Mucosa of descending colon (tissue), 3 donors: ENCODE measurements around the gene CCRL2. TPM values are rescaled to one million over a fixed set of nuclear protein-coding genes. Genes with fewer than 3 reads are reported as not detected.

Experiments used
- ATAC-seq: fragments of 200-7000 bp; cut with Tn5 transposase; one replicate; pipeline ENCODE4 v1.9.1; 2020; ENCODE audit warnings: mild to moderate bottlenecking, moderate library complexity
- DNase-seq, 3 donors: peaks; one replicate each; pipeline ENCODE4 v3.0.0-alpha.2; 2020
- H3K36me3 ChIP-seq: fragments of 200-600 bp; one replicate; pipeline ENCODE4 v1.8.0; 2021; ENCODE audit warnings: low read depth, mild to moderate bottlenecking
- H3K4me1 ChIP-seq: fragments of 200-600 bp; one replicate; pipeline ENCODE4 v1.8.0; 2021; ENCODE audit warnings: low read depth, mild to moderate bottlenecking
- H3K4me3 ChIP-seq: fragments of 200-600 bp; one replicate; pipeline ENCODE4 v1.8.0; 2021; ENCODE audit warnings: mild to moderate bottlenecking
- H3K9me3 ChIP-seq: fragments of 200-600 bp; one replicate; pipeline ENCODE4 v1.8.0; 2021; ENCODE audit warnings: mild to moderate bottlenecking
- intact Hi-C, 2 donors: fragments of 100-400 bp; cut with DNase I in 1 of 2; cut with micrococcal nuclease in 1 of 2; formaldehyde crosslinking; loops; one replicate each; pipeline versions ENCODE4 v1.11.0 to v1.11.1; 2022; cut with DNase I, micrococcal nuclease
- total RNA-seq, 3 donors: library from RNA; stranded (reverse); fragmentation: NEBNext Ultra II Directional in 2 of 3; extraction: Animal tissue kit (Norgen Biotek cat#: 25700) in 2 of 3; gene quantifications; one replicate each; pipeline versions ENCODE4 v1.2.1 to v1.2.4, GENCODE V29; 2021 to 2023
- TF ChIP-seq, protein P1 (sequence below): fragments of 200-600 bp; IDR thresholded peaks from one replicate; pipeline ENCODE4 v1.8.0; 2022; ENCODE audit warnings: antibody characterized with exemption, mild to moderate bottlenecking
- donor health status: DM: no; HTN: no; CAD: no; lungs with moderate emphysema.
- donor health status: DM: no; HTN: no; CAD: no.
- donor health status: DM: no; HTN: yes; CAD: no.

The CCRL2 gene
- total RNA-seq, 3 donors from 2014 or later = 10.2 to 23.3 (median 15.7) TPM

DNA sequence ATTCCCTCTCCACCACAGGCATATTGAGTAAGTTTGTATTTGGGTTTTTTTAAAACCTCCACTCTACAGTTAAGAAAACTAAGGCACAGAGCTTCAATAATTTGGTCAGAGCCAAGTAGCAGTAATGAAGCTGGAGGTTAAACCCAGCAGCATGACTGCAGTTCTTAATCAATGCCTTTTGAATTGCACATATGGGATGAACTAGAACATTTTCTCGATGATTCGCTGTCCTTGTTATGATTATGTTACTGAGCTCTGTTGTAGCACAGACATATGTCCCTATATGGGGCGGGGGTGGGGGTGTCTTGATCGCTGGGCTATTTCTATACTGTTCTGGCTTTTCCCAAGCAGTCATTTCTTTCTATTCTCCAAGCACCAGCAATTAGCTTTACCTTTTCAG, 37.9 kb upstream of the CCRL2 start:
- Histone ChIP-seq H3K9me3 (no peaks in the 10 kb centered on the region), H3K36me3 (no peaks in the 10 kb centered on the region), H3K4me3 (no peak overlapping the region), H3K4me1 (no peaks in the 10 kb centered on the region)
- intact Hi-C loops = loop anchor here in 1 of 2 donors (10.0 kb wide), 1 partner anchor 94 kb away; no protein-coding TSS in a partner anchor
- TF ChIP-seq, protein P1, sequence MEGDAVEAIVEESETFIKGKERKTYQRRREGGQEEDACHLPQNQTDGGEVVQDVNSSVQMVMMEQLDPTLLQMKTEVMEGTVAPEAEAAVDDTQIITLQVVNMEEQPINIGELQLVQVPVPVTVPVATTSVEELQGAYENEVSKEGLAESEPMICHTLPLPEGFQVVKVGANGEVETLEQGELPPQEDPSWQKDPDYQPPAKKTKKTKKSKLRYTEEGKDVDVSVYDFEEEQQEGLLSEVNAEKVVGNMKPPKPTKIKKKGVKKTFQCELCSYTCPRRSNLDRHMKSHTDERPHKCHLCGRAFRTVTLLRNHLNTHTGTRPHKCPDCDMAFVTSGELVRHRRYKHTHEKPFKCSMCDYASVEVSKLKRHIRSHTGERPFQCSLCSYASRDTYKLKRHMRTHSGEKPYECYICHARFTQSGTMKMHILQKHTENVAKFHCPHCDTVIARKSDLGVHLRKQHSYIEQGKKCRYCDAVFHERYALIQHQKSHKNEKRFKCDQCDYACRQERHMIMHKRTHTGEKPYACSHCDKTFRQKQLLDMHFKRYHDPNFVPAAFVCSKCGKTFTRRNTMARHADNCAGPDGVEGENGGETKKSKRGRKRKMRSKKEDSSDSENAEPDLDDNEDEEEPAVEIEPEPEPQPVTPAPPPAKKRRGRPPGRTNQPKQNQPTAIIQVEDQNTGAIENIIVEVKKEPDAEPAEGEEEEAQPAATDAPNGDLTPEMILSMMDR = no peak
- DNase-seq = no peak
- no peak for ATAC-seq

DNA sequence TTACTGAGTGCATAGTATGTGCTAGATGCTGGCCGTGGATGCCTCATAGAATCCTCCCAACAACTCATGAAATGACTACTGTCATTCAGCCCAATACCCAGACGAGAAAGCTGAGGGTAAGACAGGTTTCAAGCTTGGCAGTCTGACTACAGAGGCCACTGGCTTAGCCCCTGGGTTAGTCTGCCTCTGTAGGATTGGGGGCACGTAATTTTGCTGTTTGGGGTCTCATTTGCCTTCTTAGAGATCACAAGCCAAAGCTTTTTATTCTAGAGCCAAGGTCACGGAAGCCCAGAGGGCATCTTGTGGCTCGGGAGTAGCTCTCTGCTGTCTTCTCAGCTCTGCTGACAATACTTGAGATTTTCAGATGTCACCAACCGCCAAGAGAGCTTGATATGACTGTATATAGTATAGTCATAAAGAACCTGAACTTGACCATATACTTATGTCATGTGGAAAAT, 37.4 kb upstream of the CCRL2 start:
- intact Hi-C loops = loop anchor here in 1 of 2 donors (10.0 kb wide), 2 partner anchors 95 to 435 kb away; no protein-coding TSS in a partner anchor
- ATAC-seq (no peak), DNase-seq (no peak)

DNA sequence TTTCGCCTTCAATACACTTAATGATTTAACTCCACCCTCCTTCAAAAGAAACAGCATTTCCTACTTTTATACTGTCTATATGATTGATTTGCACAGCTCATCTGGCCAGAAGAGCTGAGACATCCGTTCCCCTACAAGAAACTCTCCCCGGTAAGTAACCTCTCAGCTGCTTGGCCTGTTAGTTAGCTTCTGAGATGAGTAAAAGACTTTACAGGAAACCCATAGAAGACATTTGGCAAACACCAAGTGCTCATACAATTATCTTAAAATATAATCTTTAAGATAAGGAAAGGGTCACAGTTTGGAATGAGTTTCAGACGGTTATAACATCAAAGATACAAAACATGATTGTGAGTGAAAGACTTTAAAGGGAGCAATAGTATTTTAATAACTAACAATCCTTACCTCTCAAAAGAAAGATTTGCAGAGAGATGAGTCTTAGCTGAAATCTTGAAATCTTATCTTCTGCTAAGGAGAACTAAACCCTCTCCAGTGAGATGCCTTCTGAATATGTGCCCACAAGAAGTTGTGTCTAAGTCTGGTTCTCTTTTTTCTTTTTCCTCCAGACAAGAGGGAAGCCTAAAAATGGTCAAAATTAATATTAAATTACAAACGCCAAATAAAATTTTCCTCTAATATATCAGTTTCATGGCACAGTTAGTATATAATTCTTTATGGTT, 36.1 kb upstream of the CCRL2 start, which contains the start of gene CCR5:
CCR5 (plus strand) TSS at position 108 of the 680 bp plus-strand sequence. CDS start 1,957 bp downstream, outside the sequence.
- Histone ChIP-seq H3K4me1 (no peaks in the 10 kb centered on the region), H3K9me3 (no peaks in the 10 kb centered on the region), H3K36me3 (no peaks in the 10 kb centered on the region), H3K4me3 (no peak within 1 kb of the TSS)
- ATAC-seq (peak; percentile 50), DNase-seq (no peak)
- TF ChIP-seq, protein P1 = no peak
- intact Hi-C loops = loop anchor here in 1 of 2 donors (10.0 kb wide), 1 partner anchor 436 kb away; no protein-coding TSS in a partner anchor

More for the DNA sequence above, 37.4 kb upstream of the CCRL2 start:
- H3K9me3 ChIP-seq = no peaks in the 10 kb centered on the region
- TF ChIP-seq, protein P1 = no peak
- H3K4me1 ChIP-seq = no peaks in the 10 kb centered on the region
- no peaks in the 10 kb centered on the region for H3K36me3 ChIP-seq
- no peak overlapping the region for H3K4me3 ChIP-seq

DNA sequence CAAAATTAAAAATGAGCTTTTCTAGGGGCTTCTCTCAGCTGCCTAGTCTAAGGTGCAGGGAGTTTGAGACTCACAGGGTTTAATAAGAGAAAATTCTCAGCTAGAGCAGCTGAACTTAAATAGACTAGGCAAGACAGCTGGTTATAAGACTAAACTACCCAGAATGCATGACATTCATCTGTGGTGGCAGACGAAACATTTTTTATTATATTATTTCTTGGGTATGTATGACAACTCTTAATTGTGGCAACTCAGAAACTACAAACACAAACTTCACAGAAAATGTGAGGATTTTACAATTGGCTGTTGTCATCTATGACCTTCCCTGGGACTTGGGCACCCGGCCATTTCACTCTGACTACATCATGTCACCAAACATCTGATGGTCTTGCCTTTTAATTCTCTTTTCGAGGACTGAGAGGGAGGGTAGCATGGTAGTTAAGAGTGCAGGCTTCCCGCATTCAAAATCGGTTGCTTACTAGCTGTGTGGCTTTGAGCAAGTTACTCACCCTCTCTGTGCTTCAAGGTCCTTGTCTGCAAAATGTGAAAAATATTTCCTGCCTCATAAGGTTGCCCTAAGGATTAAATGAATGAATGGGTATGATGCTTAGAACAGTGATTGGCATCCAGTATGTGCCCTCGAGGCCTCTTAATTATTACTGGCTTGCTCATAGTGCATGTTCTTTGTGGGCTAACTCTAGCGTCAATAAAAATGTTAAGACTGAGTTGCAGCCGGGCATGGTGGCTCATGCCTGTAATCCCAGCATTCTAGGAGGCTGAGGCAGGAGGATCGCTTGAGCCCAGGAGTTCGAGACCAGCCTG, 35.3 kb upstream of the CCRL2 start:
- Histone ChIP-seq H3K4me1 (no peaks in the 10 kb centered on the region), H3K4me3 (no peak overlapping the region), H3K9me3 (no peaks in the 10 kb centered on the region), H3K36me3 (no peaks in the 10 kb centered on the region)
- intact Hi-C loops = loop anchor here in 1 of 2 donors (10.0 kb wide), 1 partner anchor 437 kb away; no protein-coding TSS in a partner anchor
- no peak for ATAC-seq
- TF ChIP-seq, protein P1 = no peak
- DNase-seq = no peak

DNA sequence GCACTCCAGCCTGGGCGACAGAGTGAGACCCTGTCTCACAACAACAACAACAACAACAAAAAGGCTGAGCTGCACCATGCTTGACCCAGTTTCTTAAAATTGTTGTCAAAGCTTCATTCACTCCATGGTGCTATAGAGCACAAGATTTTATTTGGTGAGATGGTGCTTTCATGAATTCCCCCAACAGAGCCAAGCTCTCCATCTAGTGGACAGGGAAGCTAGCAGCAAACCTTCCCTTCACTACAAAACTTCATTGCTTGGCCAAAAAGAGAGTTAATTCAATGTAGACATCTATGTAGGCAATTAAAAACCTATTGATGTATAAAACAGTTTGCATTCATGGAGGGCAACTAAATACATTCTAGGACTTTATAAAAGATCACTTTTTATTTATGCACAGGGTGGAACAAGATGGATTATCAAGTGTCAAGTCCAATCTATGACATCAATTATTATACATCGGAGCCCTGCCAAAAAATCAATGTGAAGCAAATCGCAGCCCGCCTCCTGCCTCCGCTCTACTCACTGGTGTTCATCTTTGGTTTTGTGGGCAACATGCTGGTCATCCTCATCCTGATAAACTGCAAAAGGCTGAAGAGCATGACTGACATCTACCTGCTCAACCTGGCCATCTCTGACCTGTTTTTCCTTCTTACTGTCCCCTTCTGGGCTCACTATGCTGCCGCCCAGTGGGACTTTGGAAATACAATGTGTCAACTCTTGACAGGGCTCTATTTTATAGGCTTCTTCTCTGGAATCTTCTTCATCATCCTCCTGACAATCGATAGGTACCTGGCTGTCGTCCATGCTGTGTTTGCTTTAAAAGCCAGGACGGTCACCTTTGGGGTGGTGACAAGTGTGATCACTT, 34.3 kb upstream of the CCRL2 start:
- no peak overlapping the region for H3K4me3 ChIP-seq
- TF ChIP-seq, protein P1 = no peak
- peak; percentile 39 for ATAC-seq
- no peaks in the 10 kb centered on the region for H3K9me3 ChIP-seq
- no peak for DNase-seq
- H3K4me1 ChIP-seq = no peaks in the 10 kb centered on the region
- intact Hi-C loops = loop anchor here in 1 of 2 donors (10.0 kb wide), 1 partner anchor 438 kb away; no protein-coding TSS in a partner anchor
- H3K36me3 ChIP-seq = no peaks in the 10 kb centered on the region
